ENCODE results near the gene POF1B. TPM values are rescaled to one million over a fixed set of nuclear protein-coding genes. Genes with fewer than 3 reads are reported as not detected.

The POF1B gene
- total and polyA plus RNA-seq, 4 donors, result 0.14 to 0.75 (median 0.19) TPM

DNA sequence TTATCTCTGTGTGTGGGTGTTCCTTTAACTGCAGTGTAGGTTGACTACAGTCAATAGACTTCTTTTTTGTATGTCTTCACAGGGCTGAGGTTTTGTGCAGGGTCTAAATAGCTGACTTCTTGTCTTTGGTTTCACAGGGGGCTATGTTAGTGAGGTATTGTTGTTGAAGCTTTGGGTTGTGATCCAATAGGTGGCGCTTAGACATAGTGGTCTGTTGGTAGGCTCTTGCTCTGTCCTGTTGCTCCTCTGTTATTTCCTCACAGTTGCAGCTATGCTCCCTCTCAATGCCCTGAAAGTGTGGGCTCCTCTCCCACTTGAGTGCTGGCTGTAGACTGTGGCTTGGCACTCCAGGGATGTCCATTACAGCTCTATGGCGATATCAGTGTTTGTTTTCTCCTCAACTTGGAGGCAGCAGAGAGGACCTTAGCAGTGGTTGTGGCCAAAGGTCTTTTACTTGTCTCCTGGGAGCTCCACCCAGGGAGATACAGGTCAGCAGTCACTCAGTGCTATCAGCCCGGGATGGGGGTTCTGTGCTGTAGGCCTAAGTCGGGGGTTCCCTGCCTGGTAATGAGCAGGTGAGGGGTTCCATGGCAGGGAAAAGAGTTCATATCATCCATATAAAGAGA lies 14.0 kb downstream of the POF1B start:
- TF ChIP-seq RAD21 (IDR thresholded peaks at IDR 0.05) (no peak), SP1 (IDR thresholded peaks at IDR 0.05) (no peak), HNF4G (IDR thresholded peaks at IDR 0.05) (no peak), HNF4A (conservative IDR thresholded peaks at IDR 0.05) (no peak), JUND (IDR thresholded peaks at IDR 0.05) (no peak), EGR1 (IDR thresholded peaks at IDR 0.05; ENCODE audit: low read depth in 2 of 2) (no peak), YY1 (IDR thresholded peaks at IDR 0.05) (no peak), FOXA1 (IDR thresholded peaks at IDR 0.05) (no peak)
- Histone ChIP-seq H3K27me3 (ENCODE audit: control insufficient read depth in 4 of 4, insufficient read depth in 4 of 4, low read length in 3 of 4) (peaks cover 0 to 3% (median 0%) of the 10 kb centered on the region in 4 donors), H3K9me3 (ENCODE audit: control insufficient read depth in 4 of 4, low read length in 3 of 4) (no peaks in the 10 kb centered on the region), H3K27ac (ENCODE audit: low read depth in 1 of 2, low read length in 2 of 2) (no peak overlapping the region), H3K36me3 (ENCODE audit: control insufficient read depth in 4 of 4, insufficient read depth in 3 of 4, low read depth in 1 of 4, low read length in 3 of 4) (no peaks in the 10 kb centered on the region), H3K9ac (ENCODE audit: low read depth in 1 of 2, low read length in 2 of 2) (no peak overlapping the region), H3K4me1 (ENCODE audit: control insufficient read depth in 4 of 4, insufficient read depth in 4 of 4, low read length in 3 of 4) (no peaks in the 10 kb centered on the region), H3K4me3 (ENCODE audit: low read depth in 1 of 3, low read length in 3 of 3) (no peak overlapping the region)
- DNase-seq (ENCODE audit: low spot score), result no peak
- 41% methylated on average over 4 of the region's 4 CpGs for WGBS

DNA sequence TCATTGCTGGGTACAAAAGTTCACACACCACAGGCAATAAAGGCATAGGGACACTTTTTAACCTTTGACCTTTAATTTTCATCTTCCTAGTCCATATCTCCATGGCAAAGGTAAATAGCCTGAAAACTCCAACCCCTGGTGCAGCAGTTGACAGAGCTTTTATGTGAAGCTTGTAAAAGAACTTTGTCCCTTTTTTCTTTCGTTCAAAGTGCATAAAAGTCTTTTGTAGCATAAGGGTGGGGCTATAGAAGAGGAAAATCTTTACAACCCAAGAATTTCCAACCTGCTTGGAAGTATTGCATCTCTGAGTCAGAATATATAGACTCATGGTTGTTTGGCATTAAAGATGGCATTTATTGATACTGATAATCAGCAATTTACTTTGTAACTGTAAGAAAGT lies 20.4 kb downstream of the POF1B start:
- H3K27me3 ChIP-seq (ENCODE audit: control insufficient read depth in 4 of 4, insufficient read depth in 4 of 4, low read length in 3 of 4), result no peaks in the 10 kb centered on the region
- H3K9me3 ChIP-seq (ENCODE audit: control insufficient read depth in 4 of 4, low read length in 3 of 4), result no peaks in the 10 kb centered on the region
- TF ChIP-seq, protein P1, sequence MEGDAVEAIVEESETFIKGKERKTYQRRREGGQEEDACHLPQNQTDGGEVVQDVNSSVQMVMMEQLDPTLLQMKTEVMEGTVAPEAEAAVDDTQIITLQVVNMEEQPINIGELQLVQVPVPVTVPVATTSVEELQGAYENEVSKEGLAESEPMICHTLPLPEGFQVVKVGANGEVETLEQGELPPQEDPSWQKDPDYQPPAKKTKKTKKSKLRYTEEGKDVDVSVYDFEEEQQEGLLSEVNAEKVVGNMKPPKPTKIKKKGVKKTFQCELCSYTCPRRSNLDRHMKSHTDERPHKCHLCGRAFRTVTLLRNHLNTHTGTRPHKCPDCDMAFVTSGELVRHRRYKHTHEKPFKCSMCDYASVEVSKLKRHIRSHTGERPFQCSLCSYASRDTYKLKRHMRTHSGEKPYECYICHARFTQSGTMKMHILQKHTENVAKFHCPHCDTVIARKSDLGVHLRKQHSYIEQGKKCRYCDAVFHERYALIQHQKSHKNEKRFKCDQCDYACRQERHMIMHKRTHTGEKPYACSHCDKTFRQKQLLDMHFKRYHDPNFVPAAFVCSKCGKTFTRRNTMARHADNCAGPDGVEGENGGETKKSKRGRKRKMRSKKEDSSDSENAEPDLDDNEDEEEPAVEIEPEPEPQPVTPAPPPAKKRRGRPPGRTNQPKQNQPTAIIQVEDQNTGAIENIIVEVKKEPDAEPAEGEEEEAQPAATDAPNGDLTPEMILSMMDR (IDR thresholded peaks at IDR 0.05; ENCODE audit: low read depth, low read length, missing input control), result no peak
- TF ChIP-seq RAD21 (IDR thresholded peaks at IDR 0.05) (no peak), GABPA (IDR thresholded peaks at IDR 0.05 in 1 of 2, conservative IDR thresholded peaks at IDR 0.05 in 1 of 2) (no peak), NR2F2 (IDR thresholded peaks at IDR 0.05) (no peak), HNF4A (conservative IDR thresholded peaks at IDR 0.05) (no peak), YY1 (IDR thresholded peaks at IDR 0.05) (no peak), HNF4G (IDR thresholded peaks at IDR 0.05) (no peak), RXRA (IDR thresholded peaks at IDR 0.05) (no peak), TAF1 (conservative IDR thresholded peaks at IDR 0.05) (no peak)
- WGBS, result 31% methylated on average over 1 of the region's 1 CpG
- no peak overlapping the region for H3K4me3 ChIP-seq (ENCODE audit: low read depth in 1 of 3, low read length in 3 of 3)
- H3K9ac ChIP-seq (ENCODE audit: low read depth in 1 of 2, low read length in 2 of 2), result no peak overlapping the region
- no peak overlapping the region for H3K27ac ChIP-seq (ENCODE audit: low read depth in 1 of 2, low read length in 2 of 2)
- no peaks in the 10 kb centered on the region for H3K4me1 ChIP-seq (ENCODE audit: control insufficient read depth in 4 of 4, insufficient read depth in 4 of 4, low read length in 3 of 4)
- no peaks in the 10 kb centered on the region for H3K36me3 ChIP-seq (ENCODE audit: control insufficient read depth in 4 of 4, insufficient read depth in 3 of 4, low read depth in 1 of 4, low read length in 3 of 4)
- DNase-seq (ENCODE audit: low spot score), result no peak

DNA sequence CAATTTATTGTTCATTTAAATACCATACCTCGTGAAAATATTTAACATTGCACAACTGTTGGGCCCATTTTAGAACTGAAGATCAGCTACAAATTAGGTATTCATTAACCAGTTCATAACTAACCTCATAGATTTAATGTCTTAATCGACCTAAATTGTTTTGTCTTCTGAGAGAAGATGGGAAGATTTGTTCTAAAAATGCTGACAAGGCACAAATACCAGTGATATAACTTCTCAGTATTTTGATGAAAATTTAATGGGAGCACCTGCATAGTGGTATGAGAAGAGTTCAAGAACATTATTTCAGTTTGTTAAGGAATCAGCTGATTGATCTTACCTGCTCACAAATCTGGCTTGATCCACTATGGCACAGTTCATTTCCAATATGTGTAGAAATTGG lies 33.9 kb downstream of the POF1B start:
- WGBS, result 70% methylated on average over 2 of the region's 2 CpGs
- no peak for DNase-seq (ENCODE audit: low spot score)
- Histone ChIP-seq H3K27ac (ENCODE audit: low read depth in 1 of 2, low read length in 2 of 2) (no peak overlapping the region), H3K4me1 (ENCODE audit: control insufficient read depth in 4 of 4, insufficient read depth in 4 of 4, low read length in 3 of 4) (no peaks in the 10 kb centered on the region), H3K36me3 (ENCODE audit: control insufficient read depth in 4 of 4, insufficient read depth in 3 of 4, low read depth in 1 of 4, low read length in 3 of 4) (no peaks in the 10 kb centered on the region), H3K4me3 (ENCODE audit: low read depth in 1 of 3, low read length in 3 of 3) (no peak overlapping the region), H3K9ac (ENCODE audit: low read depth in 1 of 2, low read length in 2 of 2) (no peak overlapping the region), H3K9me3 (ENCODE audit: control insufficient read depth in 4 of 4, low read length in 3 of 4) (no peaks in the 10 kb centered on the region), H3K27me3 (ENCODE audit: control insufficient read depth in 4 of 4, insufficient read depth in 4 of 4, low read length in 3 of 4) (no peaks in the 10 kb centered on the region)
- TF ChIP-seq HNF4A (conservative IDR thresholded peaks at IDR 0.05) (no peak), TAF1 (conservative IDR thresholded peaks at IDR 0.05) (no peak), NR2F2 (IDR thresholded peaks at IDR 0.05) (no peak), HNF4G (IDR thresholded peaks at IDR 0.05) (no peak), JUND (IDR thresholded peaks at IDR 0.05) (no peak), RXRA (IDR thresholded peaks at IDR 0.05) (no peak), GABPA (IDR thresholded peaks at IDR 0.05 in 1 of 2, conservative IDR thresholded peaks at IDR 0.05 in 1 of 2) (no peak), YY1 (IDR thresholded peaks at IDR 0.05) (no peak), SP1 (IDR thresholded peaks at IDR 0.05) (no peak), EGR1 (IDR thresholded peaks at IDR 0.05; ENCODE audit: low read depth in 2 of 2) (no peak)
- TF ChIP-seq, protein P2, sequence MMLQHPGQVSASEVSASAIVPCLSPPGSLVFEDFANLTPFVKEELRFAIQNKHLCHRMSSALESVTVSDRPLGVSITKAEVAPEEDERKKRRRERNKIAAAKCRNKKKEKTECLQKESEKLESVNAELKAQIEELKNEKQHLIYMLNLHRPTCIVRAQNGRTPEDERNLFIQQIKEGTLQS (IDR thresholded peaks at IDR 0.05), result no peak
- TF ChIP-seq, protein P3, sequence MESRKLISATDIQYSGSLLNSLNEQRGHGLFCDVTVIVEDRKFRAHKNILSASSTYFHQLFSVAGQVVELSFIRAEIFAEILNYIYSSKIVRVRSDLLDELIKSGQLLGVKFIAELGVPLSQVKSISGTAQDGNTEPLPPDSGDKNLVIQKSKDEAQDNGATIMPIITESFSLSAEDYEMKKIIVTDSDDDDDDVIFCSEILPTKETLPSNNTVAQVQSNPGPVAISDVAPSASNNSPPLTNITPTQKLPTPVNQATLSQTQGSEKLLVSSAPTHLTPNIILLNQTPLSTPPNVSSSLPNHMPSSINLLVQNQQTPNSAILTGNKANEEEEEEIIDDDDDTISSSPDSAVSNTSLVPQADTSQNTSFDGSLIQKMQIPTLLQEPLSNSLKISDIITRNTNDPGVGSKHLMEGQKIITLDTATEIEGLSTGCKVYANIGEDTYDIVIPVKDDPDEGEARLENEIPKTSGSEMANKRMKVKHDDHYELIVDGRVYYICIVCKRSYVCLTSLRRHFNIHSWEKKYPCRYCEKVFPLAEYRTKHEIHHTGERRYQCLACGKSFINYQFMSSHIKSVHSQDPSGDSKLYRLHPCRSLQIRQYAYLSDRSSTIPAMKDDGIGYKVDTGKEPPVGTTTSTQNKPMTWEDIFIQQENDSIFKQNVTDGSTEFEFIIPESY (IDR thresholded peaks at IDR 0.05), result no peak
- TF ChIP-seq, protein P4, sequence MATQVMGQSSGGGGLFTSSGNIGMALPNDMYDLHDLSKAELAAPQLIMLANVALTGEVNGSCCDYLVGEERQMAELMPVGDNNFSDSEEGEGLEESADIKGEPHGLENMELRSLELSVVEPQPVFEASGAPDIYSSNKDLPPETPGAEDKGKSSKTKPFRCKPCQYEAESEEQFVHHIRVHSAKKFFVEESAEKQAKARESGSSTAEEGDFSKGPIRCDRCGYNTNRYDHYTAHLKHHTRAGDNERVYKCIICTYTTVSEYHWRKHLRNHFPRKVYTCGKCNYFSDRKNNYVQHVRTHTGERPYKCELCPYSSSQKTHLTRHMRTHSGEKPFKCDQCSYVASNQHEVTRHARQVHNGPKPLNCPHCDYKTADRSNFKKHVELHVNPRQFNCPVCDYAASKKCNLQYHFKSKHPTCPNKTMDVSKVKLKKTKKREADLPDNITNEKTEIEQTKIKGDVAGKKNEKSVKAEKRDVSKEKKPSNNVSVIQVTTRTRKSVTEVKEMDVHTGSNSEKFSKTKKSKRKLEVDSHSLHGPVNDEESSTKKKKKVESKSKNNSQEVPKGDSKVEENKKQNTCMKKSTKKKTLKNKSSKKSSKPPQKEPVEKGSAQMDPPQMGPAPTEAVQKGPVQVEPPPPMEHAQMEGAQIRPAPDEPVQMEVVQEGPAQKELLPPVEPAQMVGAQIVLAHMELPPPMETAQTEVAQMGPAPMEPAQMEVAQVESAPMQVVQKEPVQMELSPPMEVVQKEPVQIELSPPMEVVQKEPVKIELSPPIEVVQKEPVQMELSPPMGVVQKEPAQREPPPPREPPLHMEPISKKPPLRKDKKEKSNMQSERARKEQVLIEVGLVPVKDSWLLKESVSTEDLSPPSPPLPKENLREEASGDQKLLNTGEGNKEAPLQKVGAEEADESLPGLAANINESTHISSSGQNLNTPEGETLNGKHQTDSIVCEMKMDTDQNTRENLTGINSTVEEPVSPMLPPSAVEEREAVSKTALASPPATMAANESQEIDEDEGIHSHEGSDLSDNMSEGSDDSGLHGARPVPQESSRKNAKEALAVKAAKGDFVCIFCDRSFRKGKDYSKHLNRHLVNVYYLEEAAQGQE (IDR thresholded peaks at IDR 0.05), result no peak
- TF ChIP-seq, protein P1 (IDR thresholded peaks at IDR 0.05; ENCODE audit: low read depth, low read length, missing input control), result no peak
